ENCODE measurements around the gene PROZ.

Gene PROZ

DNA sequence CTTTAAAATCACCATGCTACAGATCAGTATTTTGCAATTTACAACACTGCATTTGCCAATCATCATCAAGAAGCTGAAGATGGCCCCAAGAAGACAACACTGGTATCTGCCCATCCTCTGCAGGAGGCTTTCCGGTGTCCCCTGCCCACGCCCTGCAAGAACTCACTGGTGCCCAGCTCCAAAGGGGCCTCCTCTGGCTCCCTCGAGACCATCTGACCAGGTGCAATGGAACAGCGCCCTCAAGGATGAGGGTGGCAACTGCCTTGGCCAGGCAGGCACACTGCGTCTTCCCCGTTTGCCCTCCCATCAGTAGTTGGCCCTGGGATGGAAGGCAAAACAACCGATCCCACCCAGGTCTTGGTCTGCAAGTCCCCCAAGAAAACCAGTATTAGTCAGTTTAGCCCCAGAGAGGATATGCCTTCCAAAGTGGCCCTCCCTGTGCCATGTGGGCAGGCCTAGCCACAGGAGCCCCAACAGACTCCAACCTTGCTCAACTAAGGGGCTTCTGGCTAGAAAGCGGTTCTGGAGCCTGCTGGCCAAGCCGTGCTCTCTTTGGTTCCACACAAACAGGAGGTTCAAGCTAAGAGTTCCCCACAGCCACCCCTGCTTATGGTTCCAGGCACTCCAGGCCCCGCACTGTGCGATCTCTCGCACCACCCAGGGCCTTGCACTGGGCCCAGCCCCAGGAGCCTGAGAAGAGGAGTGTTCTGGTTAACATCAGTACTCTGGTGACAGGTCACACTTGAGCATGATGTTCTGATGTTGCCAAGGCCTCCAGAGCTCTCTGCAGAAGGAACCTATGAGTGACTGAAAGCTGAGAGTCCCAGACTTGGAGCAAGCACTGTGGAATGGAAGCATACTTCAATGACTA lies 45.3 kb downstream of the PROZ start:
- Histone ChIP-seq H3K4me3 (ENCODE audit: low read depth, low read length) (no peak overlapping the region), H3K9ac (ENCODE audit: low read depth, low read length) (no peak overlapping the region), H3K27ac (ENCODE audit: low read depth, low read length) (no peak overlapping the region), H3K9me3 (ENCODE audit: control insufficient read depth, insufficient read depth, low read length) (no peaks in the 10 kb centered on the region), H3K36me3 (ENCODE audit: control insufficient read depth, insufficient read depth, low read length) (peaks cover 46% of the 10 kb centered on the region), H3K4me1 (ENCODE audit: control insufficient read depth, insufficient read depth, low read length) (peaks cover 19% of the 10 kb centered on the region), H3K27me3 (ENCODE audit: control insufficient read depth, insufficient read depth, low read length) (no peaks in the 10 kb centered on the region)

DNA sequence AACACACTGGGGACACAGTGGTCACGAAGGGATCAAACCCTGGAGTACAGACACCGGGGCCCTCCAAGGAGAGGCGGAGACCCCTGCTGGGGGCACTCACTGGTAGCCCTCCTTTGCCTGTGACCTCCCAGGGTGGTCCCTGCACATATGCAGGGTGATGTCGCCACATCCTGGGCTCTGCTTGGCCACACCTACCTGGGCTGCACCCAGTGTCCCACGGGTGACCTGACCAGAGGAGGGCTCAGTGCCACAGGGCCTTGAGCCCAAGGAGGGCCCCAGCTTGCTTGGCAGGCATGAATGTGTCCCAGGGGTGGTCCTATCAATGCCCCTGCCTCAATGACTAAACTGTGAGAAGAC lies 45.9 kb downstream of the PROZ start:
- no peaks in the 10 kb centered on the region for H3K27me3 ChIP-seq (ENCODE audit: control insufficient read depth, insufficient read depth, low read length)

DNA sequence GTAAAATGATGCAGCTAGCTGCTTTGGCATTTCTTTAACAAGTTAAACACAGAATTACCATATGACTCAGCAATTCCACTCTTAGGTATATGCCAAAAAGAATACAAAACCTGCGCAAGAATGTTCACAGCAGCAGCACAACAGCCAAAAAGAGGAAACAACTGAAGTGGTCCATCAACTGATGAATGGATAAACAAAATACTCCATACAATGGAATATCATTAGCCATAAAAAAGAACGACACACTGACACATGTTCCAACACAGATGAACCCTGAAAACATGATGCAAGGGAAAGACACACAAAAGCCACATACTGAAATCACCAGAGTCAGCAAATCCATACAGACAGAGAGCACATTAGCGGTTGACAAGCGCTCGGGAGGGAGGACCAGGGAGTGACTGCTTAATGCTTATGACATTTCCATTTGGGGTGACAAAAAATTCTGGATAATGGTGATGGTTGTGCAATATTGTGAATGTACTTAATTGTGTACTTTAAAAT lies 47.0 kb downstream of the PROZ start:
- H3K4me3 ChIP-seq (ENCODE audit: low read depth, low read length): no peak overlapping the region
- H3K4me1 ChIP-seq (ENCODE audit: control insufficient read depth, insufficient read depth, low read length): peaks cover 19% of the 10 kb centered on the region
- no peak overlapping the region for H3K9ac ChIP-seq (ENCODE audit: low read depth, low read length)
- H3K27ac ChIP-seq (ENCODE audit: low read depth, low read length): no peak overlapping the region
- no peaks in the 10 kb centered on the region for H3K9me3 ChIP-seq (ENCODE audit: control insufficient read depth, insufficient read depth, low read length)
- peaks cover 29% of the 10 kb centered on the region for H3K36me3 ChIP-seq (ENCODE audit: control insufficient read depth, insufficient read depth, low read length)
- no peaks in the 10 kb centered on the region for H3K27me3 ChIP-seq (ENCODE audit: control insufficient read depth, insufficient read depth, low read length)

More for the DNA sequence above, 45.9 kb downstream of the PROZ start:
- peaks cover 40% of the 10 kb centered on the region for H3K36me3 ChIP-seq (ENCODE audit: control insufficient read depth, insufficient read depth, low read length)
- no peaks in the 10 kb centered on the region for H3K9me3 ChIP-seq (ENCODE audit: control insufficient read depth, insufficient read depth, low read length)
- H3K9ac ChIP-seq (ENCODE audit: low read depth, low read length): no peak overlapping the region
- H3K4me1 ChIP-seq (ENCODE audit: control insufficient read depth, insufficient read depth, low read length): peaks cover 19% of the 10 kb centered on the region
- H3K27ac ChIP-seq (ENCODE audit: low read depth, low read length): no peak overlapping the region
- no peak overlapping the region for H3K4me3 ChIP-seq (ENCODE audit: low read depth, low read length)

DNA sequence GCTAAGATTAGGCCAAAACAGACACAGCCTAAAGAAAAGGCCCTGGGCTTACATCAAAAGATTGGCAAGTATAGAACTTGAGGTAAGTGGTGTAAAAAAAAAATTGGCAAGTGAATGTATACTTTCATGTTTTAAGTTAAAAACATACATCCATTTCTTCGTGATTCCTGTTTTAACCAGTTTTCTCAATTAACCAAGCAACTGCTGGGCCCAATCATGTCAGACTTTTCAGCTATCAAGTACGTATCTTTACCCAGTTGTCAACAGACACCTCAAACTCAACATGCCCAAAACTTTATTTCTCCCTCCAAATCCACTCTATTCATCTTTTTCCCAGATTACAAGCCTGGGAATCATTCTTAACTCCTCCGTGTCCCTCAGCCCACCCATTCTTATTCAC lies 49.0 kb downstream of the PROZ start:
- Histone ChIP-seq H3K9me3 (ENCODE audit: control insufficient read depth, insufficient read depth, low read length) (no peaks in the 10 kb centered on the region), H3K27me3 (ENCODE audit: control insufficient read depth, insufficient read depth, low read length) (no peaks in the 10 kb centered on the region), H3K27ac (ENCODE audit: low read depth, low read length) (no peak overlapping the region), H3K4me3 (ENCODE audit: low read depth, low read length) (peak overlapping the region; percentile 80), H3K4me1 (ENCODE audit: control insufficient read depth, insufficient read depth, low read length) (peaks cover 27% of the 10 kb centered on the region), H3K9ac (ENCODE audit: low read depth, low read length) (peak overlapping the region; percentile 98), H3K36me3 (ENCODE audit: control insufficient read depth, insufficient read depth, low read length) (peaks cover 38% of the 10 kb centered on the region)

DNA sequence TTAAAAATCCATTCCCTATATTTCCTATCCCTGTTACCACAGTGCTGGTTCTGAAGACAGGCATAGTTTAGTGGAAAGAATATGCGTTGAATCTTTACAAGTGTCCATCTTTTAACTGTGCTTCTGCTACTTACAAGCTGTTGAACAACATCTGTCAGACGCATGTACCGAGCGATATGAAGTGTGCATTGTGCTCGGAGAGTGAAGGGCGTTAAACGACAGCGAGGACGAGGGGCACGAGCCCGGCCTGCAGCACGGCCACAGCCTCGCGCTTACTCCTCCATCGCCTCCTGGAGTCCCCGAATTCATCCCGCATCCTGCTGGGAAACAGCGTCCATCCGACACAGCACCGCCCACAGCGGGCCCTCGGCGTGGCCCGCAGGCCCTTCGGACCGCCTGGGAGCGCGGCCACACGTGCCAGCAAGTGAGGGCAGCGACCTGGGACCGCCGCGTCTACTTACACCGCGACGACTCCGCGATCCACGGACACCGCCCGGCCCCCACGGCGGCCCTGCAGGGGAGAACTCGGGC lies 49.5 kb downstream of the PROZ start:
- Histone ChIP-seq H3K9me3 (ENCODE audit: control insufficient read depth, insufficient read depth, low read length) (no peaks in the 10 kb centered on the region), H3K9ac (ENCODE audit: low read depth, low read length) (peak overlapping the region; percentile 98), H3K27ac (ENCODE audit: low read depth, low read length) (peak overlapping the region; percentile 99), H3K27me3 (ENCODE audit: control insufficient read depth, insufficient read depth, low read length) (no peaks in the 10 kb centered on the region), H3K4me3 (ENCODE audit: low read depth, low read length) (peak overlapping the region; percentile 80), H3K4me1 (ENCODE audit: control insufficient read depth, insufficient read depth, low read length) (peaks cover 27% of the 10 kb centered on the region), H3K36me3 (ENCODE audit: control insufficient read depth, insufficient read depth, low read length) (peaks cover 38% of the 10 kb centered on the region)

DNA sequence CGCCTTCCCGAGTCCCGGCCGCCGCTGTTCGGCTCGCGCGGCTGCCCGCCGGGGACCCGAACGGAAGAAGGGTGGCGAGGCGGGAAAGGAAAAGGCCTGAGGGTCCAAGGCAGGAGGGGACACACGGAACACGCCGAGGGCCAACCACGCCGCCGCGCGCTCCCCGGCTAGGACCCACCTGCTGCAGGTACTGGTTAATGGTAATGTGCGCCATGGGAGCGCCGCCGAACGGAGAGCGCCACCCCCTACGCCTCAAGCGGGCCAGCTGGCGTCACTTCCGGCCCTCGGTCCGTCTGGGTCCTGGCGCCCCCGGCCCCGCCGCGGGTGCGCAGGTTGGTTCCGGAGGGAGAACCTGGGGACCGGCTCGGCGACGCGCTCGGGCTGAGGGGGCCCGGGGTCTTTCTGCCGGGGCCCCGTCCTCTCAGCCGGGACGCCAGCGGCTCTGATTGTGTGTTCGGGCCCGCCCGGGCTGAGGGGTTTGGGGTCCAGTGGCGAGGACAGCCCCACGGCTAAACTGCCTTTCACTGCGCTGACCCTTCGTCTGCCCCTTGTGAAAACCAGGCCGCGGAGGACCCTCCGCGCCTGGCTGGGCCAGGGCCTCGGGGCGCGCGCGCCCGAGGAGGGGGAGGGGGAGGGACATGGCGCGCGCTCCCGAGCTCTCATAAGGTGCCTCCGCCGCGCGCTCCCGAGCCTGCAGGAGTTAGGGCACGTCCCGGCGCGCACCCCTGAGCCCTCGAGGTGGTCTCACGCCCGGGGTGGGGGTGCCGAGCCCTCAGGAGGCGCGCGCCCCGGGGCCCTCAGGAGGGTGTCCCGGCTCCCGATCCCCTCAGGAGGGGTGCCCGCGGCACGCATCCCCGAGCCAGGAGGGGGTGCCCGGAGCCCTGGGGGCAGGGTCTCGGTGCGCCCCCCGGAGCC lies 50.2 kb downstream of the PROZ start, which contains the start of gene PCID2:
Gene PCID2, minus strand, starts transcription at position 249 of the 915 bp plus-strand sequence. Its CDS starts 35 bp downstream, at position 214.
- H3K36me3 ChIP-seq (ENCODE audit: control insufficient read depth, insufficient read depth, low read length): peaks cover 38% of the 10 kb centered on the region
- no peaks in the 10 kb centered on the region for H3K27me3 ChIP-seq (ENCODE audit: control insufficient read depth, insufficient read depth, low read length)
- H3K4me3 ChIP-seq (ENCODE audit: low read depth, low read length): peak within 1 kb of the TSS; percentile 80
- H3K9me3 ChIP-seq (ENCODE audit: control insufficient read depth, insufficient read depth, low read length): no peaks in the 10 kb centered on the region
- H3K27ac ChIP-seq (ENCODE audit: low read depth, low read length): peak within 1 kb of the TSS; percentile 99
- H3K4me1 ChIP-seq (ENCODE audit: control insufficient read depth, insufficient read depth, low read length): peaks cover 27% of the 10 kb centered on the region
- H3K9ac ChIP-seq (ENCODE audit: low read depth, low read length): peak within 1 kb of the TSS; percentile 98

DNA sequence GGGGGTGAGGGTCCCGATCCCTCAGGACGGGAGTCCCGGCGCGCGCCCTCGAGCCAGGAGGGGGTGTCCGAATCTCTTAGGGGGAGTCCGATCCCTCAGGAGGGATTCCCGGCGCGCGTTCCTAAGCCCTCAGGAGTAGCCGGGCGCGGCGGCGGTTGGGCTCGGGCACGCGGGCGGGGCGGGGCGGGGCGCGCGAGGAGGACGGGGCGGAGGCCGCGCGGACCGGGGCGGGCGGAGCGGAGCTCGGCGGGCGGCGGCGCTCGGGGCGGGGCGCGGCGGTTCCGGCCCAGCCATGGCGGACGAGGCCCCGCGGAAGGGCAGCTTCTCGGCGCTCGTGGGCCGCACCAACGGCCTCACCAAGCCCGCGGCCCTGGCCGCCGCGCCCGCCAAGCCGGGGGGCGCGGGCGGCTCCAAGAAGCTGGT lies 50.9 kb downstream of the PROZ start, which contains the start of gene CUL4A:
Gene CUL4A, plus strand, starts transcription at position 278 of the 423 bp plus-strand sequence. Its CDS starts 15 bp downstream, at position 293.
- H3K4me3 ChIP-seq (ENCODE audit: low read depth, low read length): peak within 1 kb of the TSS; percentile 80
- peak within 1 kb of the TSS; percentile 98 for H3K9ac ChIP-seq (ENCODE audit: low read depth, low read length)
- peaks cover 27% of the 10 kb centered on the region for H3K4me1 ChIP-seq (ENCODE audit: control insufficient read depth, insufficient read depth, low read length)
- H3K27me3 ChIP-seq (ENCODE audit: control insufficient read depth, insufficient read depth, low read length): no peaks in the 10 kb centered on the region
- no peaks in the 10 kb centered on the region for H3K9me3 ChIP-seq (ENCODE audit: control insufficient read depth, insufficient read depth, low read length)
- peak within 1 kb of the TSS; percentile 99 for H3K27ac ChIP-seq (ENCODE audit: low read depth, low read length)
- H3K36me3 ChIP-seq (ENCODE audit: control insufficient read depth, insufficient read depth, low read length): peaks cover 36% of the 10 kb centered on the region

DNA sequence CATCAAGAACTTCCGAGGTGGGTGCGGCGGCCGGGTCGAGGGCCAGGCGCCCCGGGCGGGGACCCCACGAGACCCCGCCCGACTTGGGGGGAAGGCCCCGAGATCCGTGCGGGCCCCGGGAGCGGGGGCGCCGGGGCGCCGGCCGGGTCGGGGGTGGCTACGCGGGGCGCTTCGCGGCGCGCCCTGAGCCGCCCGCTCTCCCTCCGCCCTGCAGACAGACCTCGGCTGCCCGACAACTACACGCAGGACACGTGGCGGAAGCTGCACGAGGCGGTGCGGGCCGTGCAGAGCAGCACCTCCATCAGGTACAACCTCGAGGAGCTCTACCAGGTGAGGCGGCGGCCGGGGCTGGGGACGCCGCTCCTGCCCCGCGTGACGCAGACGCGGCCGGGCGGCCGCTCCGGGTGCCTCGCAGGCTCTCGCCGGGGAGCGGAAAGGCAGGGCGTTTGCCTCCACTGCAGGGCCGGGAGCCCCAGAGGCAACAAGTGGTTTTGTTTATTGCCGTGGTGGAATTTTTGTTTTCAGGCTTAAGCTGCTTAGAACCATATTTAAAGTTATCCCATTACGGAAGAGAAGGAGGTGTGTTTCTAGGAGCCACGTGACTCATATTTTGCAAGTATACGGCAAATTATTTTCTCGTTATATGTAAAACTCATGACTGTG lies 51.4 kb downstream of the PROZ start:
- Histone ChIP-seq H3K36me3 (ENCODE audit: control insufficient read depth, insufficient read depth, low read length) (peaks cover 31% of the 10 kb centered on the region), H3K9me3 (ENCODE audit: control insufficient read depth, insufficient read depth, low read length) (no peaks in the 10 kb centered on the region), H3K4me3 (ENCODE audit: low read depth, low read length) (peak overlapping the region; percentile 80), H3K27me3 (ENCODE audit: control insufficient read depth, insufficient read depth, low read length) (no peaks in the 10 kb centered on the region), H3K4me1 (ENCODE audit: control insufficient read depth, insufficient read depth, low read length) (peaks cover 27% of the 10 kb centered on the region), H3K27ac (ENCODE audit: low read depth, low read length) (peak overlapping the region; percentile 99), H3K9ac (ENCODE audit: low read depth, low read length) (peak overlapping the region; percentile 94)

DNA sequence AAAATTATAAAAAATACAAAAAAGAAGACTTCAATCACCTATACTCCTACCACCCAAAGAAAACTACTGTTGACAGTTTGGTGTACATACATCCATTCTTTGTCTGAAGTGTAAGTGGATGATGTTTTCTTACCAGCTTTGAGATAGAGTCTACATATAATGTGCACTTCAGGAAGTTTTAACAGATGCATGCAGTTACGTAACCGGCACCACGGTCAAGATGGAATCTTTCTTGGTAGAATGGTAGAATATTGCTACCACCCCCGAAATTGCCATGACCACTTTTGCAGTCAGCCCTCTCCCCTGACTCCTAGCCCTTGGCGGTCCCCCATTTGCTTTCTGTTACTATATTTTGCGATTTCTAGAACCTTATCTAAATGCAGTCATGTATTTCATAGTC lies 52.4 kb downstream of the PROZ start:
- no peak overlapping the region for H3K27ac ChIP-seq (ENCODE audit: low read depth, low read length)
- H3K36me3 ChIP-seq (ENCODE audit: control insufficient read depth, insufficient read depth, low read length): peaks cover 25% of the 10 kb centered on the region
- H3K4me1 ChIP-seq (ENCODE audit: control insufficient read depth, insufficient read depth, low read length): peaks cover 26% of the 10 kb centered on the region
- peak overlapping the region; percentile 80 for H3K4me3 ChIP-seq (ENCODE audit: low read depth, low read length)
- no peaks in the 10 kb centered on the region for H3K27me3 ChIP-seq (ENCODE audit: control insufficient read depth, insufficient read depth, low read length)
- H3K9me3 ChIP-seq (ENCODE audit: control insufficient read depth, insufficient read depth, low read length): no peaks in the 10 kb centered on the region
- no peak overlapping the region for H3K9ac ChIP-seq (ENCODE audit: low read depth, low read length)

DNA sequence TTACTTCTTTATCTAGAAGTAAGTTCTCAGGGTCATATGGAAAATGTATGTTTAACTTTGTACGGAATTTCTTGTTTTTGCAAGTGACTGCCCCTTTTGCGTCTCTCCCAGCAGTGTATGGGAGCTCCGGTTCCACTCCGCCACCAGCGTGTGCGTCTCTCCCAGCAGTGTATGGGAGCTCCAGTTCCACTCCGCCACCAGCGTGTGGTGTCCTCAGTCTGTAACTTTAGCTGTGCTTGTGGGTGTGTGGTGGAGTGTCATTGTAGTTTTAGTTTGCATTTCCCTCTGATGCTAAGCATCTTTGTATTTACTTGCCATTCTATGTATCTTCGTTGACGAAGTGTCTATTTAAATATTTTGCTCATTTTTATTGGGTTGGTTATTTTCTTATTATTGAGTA lies 53.3 kb downstream of the PROZ start:
- H3K9ac ChIP-seq (ENCODE audit: low read depth, low read length): no peak overlapping the region

More for the DNA sequence above, 53.3 kb downstream of the PROZ start:
- Histone ChIP-seq H3K27me3 (ENCODE audit: control insufficient read depth, insufficient read depth, low read length) (no peaks in the 10 kb centered on the region), H3K27ac (ENCODE audit: low read depth, low read length) (no peak overlapping the region), H3K9me3 (ENCODE audit: control insufficient read depth, insufficient read depth, low read length) (no peaks in the 10 kb centered on the region), H3K4me1 (ENCODE audit: control insufficient read depth, insufficient read depth, low read length) (peaks cover 31% of the 10 kb centered on the region), H3K36me3 (ENCODE audit: control insufficient read depth, insufficient read depth, low read length) (peaks cover 16% of the 10 kb centered on the region), H3K4me3 (ENCODE audit: low read depth, low read length) (peak overlapping the region; percentile 2; the same call in 1 of the 2 replicates)
